Tibial nerve (tissue), 4 donors: ENCODE results near the gene VMP1.

Experiments used
- EP300 ChIP-seq, 2 donors: sonication (generic); formaldehyde crosslinking; IDR thresholded peaks; one replicate each; pipeline ENCODE4 v1.6.1; 2017; ENCODE audit warnings: antibody characterized with exemption in 2 of 2, mild to moderate bottlenecking in 1 of 2
- POLR2A ChIP-seq, 2 donors: fragments of 450-650 bp; IDR thresholded peaks; one replicate each; pipeline ENCODE4 v1.6.1; 2017; ENCODE audit warnings: antibody characterized with exemption in 2 of 2, mild to moderate bottlenecking in 2 of 2, moderate library complexity in 2 of 2
- TF ChIP-seq, protein P1 (sequence below), 5 experiments: fragments of 200-600 bp in 3 of 5; fragments of 450-650 bp in 2 of 5; sonication (generic) in 3 of 5; IDR thresholded peaks; one replicate each; pipeline ENCODE4 v1.5.1; 2016 to 2019; ENCODE audit warnings: antibody characterized with exemption in 5 of 5, mild to moderate bottlenecking in 3 of 5, moderate library complexity in 2 of 5

DNA sequence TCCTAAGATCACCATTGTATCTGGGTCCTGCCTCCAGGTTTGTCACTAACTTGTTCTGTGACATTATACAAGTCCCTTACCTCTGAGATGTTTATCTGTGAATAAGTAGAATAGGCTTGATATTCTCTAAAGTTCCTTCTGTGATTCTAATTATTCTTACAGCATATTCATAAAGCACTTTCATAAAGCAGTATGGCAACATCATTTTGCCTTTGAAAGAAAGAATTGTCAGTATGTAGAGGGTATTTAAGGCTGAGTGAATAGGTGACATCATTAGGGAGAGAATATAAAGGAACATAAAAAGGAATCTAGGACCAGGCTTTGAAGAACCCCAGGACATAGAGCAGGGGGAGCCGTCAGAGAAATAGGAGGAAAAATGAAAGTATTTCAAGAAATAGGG lies 15.6 kb downstream of the VMP1 start:
- TF ChIP-seq, protein P1, sequence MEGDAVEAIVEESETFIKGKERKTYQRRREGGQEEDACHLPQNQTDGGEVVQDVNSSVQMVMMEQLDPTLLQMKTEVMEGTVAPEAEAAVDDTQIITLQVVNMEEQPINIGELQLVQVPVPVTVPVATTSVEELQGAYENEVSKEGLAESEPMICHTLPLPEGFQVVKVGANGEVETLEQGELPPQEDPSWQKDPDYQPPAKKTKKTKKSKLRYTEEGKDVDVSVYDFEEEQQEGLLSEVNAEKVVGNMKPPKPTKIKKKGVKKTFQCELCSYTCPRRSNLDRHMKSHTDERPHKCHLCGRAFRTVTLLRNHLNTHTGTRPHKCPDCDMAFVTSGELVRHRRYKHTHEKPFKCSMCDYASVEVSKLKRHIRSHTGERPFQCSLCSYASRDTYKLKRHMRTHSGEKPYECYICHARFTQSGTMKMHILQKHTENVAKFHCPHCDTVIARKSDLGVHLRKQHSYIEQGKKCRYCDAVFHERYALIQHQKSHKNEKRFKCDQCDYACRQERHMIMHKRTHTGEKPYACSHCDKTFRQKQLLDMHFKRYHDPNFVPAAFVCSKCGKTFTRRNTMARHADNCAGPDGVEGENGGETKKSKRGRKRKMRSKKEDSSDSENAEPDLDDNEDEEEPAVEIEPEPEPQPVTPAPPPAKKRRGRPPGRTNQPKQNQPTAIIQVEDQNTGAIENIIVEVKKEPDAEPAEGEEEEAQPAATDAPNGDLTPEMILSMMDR (IDR thresholded peaks at IDR 0.05), result no peak
- TF ChIP-seq POLR2A (IDR thresholded peaks at IDR 0.05), result no peak
- no peak for TF ChIP-seq EP300 (IDR thresholded peaks at IDR 0.05)
